Endothelial cell of umbilical vein (primary cell): ENCODE results near the gene GPR183.

Experiments
- FOS ChIP-seq: IDR thresholded peaks from 2 replicates; pipeline ENCODE4 v1.6.1; 2011; ENCODE audit warnings: mild to moderate bottlenecking, low read length, moderate library complexity, borderline replicate concordance; ENCODE audit not compliant: insufficient read depth
- POLR2AphosphoS5 ChIP-seq: IDR thresholded peaks from 2 replicates; pipeline ENCODE4 v1.6.1; 2012; ENCODE audit warnings: low read depth, mild to moderate bottlenecking, control low read depth, low read length, moderate library complexity; ENCODE audit not compliant: insufficient read depth
- TF ChIP-seq, protein P1 (sequence below), 2 donors: IDR thresholded peaks; 1 replicate in 1 of 2; 2 replicates in 1 of 2; pipeline ENCODE4 v1.5.1; 2011; ENCODE audit warnings: low read length in 2 of 2, mild to moderate bottlenecking in 2 of 2, moderate library complexity in 2 of 2, control low read depth in 1 of 2, inconsistent platforms in 1 of 2, low read depth in 1 of 2; ENCODE audit not compliant: insufficient read depth in 1 of 2; ENCODE audit errors: extremely low read depth in 1 of 2

DNA sequence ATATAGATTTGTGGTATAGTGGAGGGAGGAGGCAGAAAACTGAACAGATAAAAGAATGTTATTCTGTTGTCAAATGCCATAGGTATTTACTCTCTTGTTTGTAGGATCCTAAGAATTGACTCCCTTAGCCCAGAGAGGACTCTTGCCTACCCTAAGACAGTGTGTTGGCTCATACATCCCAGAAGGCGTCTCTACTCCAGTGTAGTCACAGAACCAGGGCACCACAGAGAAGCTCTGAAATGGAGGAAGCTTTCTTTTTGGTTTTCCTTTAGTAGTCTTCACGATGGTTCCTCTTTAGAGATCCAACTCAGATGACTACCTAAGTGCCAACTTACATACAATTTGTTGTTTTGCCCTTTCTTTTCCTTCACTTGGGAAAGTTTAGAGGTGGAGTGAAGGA is 14.0 kb downstream of the GPR183 start:
- TF ChIP-seq, protein P1, sequence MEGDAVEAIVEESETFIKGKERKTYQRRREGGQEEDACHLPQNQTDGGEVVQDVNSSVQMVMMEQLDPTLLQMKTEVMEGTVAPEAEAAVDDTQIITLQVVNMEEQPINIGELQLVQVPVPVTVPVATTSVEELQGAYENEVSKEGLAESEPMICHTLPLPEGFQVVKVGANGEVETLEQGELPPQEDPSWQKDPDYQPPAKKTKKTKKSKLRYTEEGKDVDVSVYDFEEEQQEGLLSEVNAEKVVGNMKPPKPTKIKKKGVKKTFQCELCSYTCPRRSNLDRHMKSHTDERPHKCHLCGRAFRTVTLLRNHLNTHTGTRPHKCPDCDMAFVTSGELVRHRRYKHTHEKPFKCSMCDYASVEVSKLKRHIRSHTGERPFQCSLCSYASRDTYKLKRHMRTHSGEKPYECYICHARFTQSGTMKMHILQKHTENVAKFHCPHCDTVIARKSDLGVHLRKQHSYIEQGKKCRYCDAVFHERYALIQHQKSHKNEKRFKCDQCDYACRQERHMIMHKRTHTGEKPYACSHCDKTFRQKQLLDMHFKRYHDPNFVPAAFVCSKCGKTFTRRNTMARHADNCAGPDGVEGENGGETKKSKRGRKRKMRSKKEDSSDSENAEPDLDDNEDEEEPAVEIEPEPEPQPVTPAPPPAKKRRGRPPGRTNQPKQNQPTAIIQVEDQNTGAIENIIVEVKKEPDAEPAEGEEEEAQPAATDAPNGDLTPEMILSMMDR (IDR thresholded peaks at IDR 0.05; ENCODE audit: extremely low read depth in 1 of 2, insufficient read depth in 1 of 2, low read depth in 1 of 2, low read length in 2 of 2), result no peak
- TF ChIP-seq POLR2AphosphoS5, result no peak
- no peak for TF ChIP-seq FOS
